Endothelial cell of umbilical vein (primary cell): ENCODE measurements around the gene PRLR. TPM values are rescaled to one million over a fixed set of nuclear protein-coding genes. Genes with fewer than 3 reads are reported as not detected.

Experiments used
- BruUV-seq: library from RNA; stranded (reverse); fragments of 400-500 nt; replicated peaks from 2 replicates; lab custom pipeline; 2021; lab: Mats Ljungman, UMichigan
- CTCF ChIA-PET: fragments of 300-600, 350-600 bp; sonication (Branson Sonifier 250); formaldehyde crosslinking; loops from one replicate; lab custom pipeline; 2021; ENCODE audit warnings: antibody characterized with exemption, inconsistent platforms; lab: Charles Lee
- POLR2A ChIA-PET: fragments of 300-600, 350-600 bp; sonication (Branson Sonifier 250); formaldehyde crosslinking; loops from one replicate; lab custom pipeline; 2021; ENCODE audit warnings: antibody characterized with exemption, inconsistent platforms; lab: Charles Lee
- DNase-seq: peaks from one replicate; pipeline ENCODE4 v3.0.0-alpha.2; 2011; ENCODE audit warnings: low read depth, low spot score
- FAIRE-seq: peaks from 2 replicates; lab custom pipeline; 2011; peaks lifted over from hg19 to GRCh38; lab: Jason Lieb, UNC
- H2AFZ ChIP-seq: 2 replicates; pipeline ENCODE4 v1.6.0; 2012; ENCODE audit warnings: low read depth, low read length, control low read depth, inconsistent platforms
- H3K27ac ChIP-seq: 2 replicates; pipeline ENCODE4 v1.5.1; 2011; ENCODE audit warnings: low read depth, mild to moderate bottlenecking, control low read depth, low read length, moderate library complexity; ENCODE audit not compliant: insufficient read depth
- H3K27me3 ChIP-seq, 2 experiments: 2 replicates each; pipeline versions ENCODE4 v1.6.0 to v1.6.1; 2011; ENCODE audit warnings: low read length in 2 of 2, mixed read lengths in 1 of 2; ENCODE audit not compliant: control insufficient read depth in 2 of 2, insufficient read depth in 2 of 2
- H3K36me3 ChIP-seq, 2 experiments: 2 replicates in 1 of 2; 3 replicates in 1 of 2; pipeline ENCODE4 v1.5.1; 2011; ENCODE audit warnings: low read length in 2 of 2, mild to moderate bottlenecking in 1 of 2, moderate library complexity in 1 of 2; ENCODE audit not compliant: control insufficient read depth in 2 of 2, insufficient read depth in 2 of 2; ENCODE audit errors: extremely low read depth in 1 of 2
- H3K4me1 ChIP-seq: 3 replicates; pipeline ENCODE4 v1.5.1; 2011; ENCODE audit warnings: mild to moderate bottlenecking, low read length; ENCODE audit not compliant: control insufficient read depth, insufficient read depth; ENCODE audit errors: extremely low read depth
- H3K4me2 ChIP-seq: 2 replicates; pipeline ENCODE4 v1.6.1; 2011; ENCODE audit warnings: low read length, control low read depth, mixed read lengths; ENCODE audit not compliant: insufficient read depth
- H3K4me3 ChIP-seq, 3 experiments: fragments of 200-600 bp in 1 of 3; sonication (generic), shearing (Covaris generic) in 1 of 3; replicated peaks in 1 of 3; 2 replicates each; pipeline ENCODE4 v1.5.1; 2011 to 2016; ENCODE audit warnings: control low read depth in 3 of 3, low read length in 3 of 3, mild to moderate bottlenecking in 2 of 3, inconsistent platforms in 1 of 3, low read depth in 1 of 3, moderate library complexity in 1 of 3; ENCODE audit not compliant: insufficient read depth in 1 of 3
- H3K79me2 ChIP-seq: 2 replicates; pipeline ENCODE4 v1.6.0; 2012; ENCODE audit warnings: low read length, inconsistent platforms; ENCODE audit not compliant: control insufficient read depth, insufficient read depth
- H3K9ac ChIP-seq: replicated peaks from 2 replicates; pipeline ENCODE3; 2011; ENCODE audit warnings: low read length, control low read depth; ENCODE audit not compliant: insufficient read depth; ENCODE audit errors: extremely low read depth
- H3K9me1 ChIP-seq: replicated peaks from 3 replicates; pipeline ENCODE4 v1.6.0; 2011; ENCODE audit warnings: mild to moderate bottlenecking, low read length; ENCODE audit not compliant: control insufficient read depth, insufficient read depth; ENCODE audit errors: extremely low read depth
- H3K9me3 ChIP-seq: replicated peaks from 2 replicates; pipeline ENCODE4 v1.5.1; 2012; ENCODE audit warnings: low read length, inconsistent platforms; ENCODE audit not compliant: control insufficient read depth, insufficient read depth
- H4K20me1 ChIP-seq: replicated peaks from 2 replicates; pipeline ENCODE3; 2011; ENCODE audit warnings: mild to moderate bottlenecking, low read length; ENCODE audit not compliant: control insufficient read depth, insufficient read depth; ENCODE audit errors: extremely low read depth
- CTCF ChIP-seq, 2 donors: IDR thresholded peaks; 1 replicate in 1 of 2; 2 replicates in 1 of 2; pipeline ENCODE4 v1.5.1; 2011; ENCODE audit warnings: low read length in 2 of 2, mild to moderate bottlenecking in 2 of 2, moderate library complexity in 2 of 2, control low read depth in 1 of 2, inconsistent platforms in 1 of 2, low read depth in 1 of 2; ENCODE audit not compliant: insufficient read depth in 1 of 2; ENCODE audit errors: extremely low read depth in 1 of 2
- EZH2 ChIP-seq: IDR thresholded peaks from 2 replicates; pipeline ENCODE4 v1.6.1; 2012; ENCODE audit warnings: borderline replicate concordance, low read depth, mild to moderate bottlenecking, moderate library complexity, low read length, inconsistent platforms; ENCODE audit not compliant: severe bottlenecking
- FOS ChIP-seq: IDR thresholded peaks from 2 replicates; pipeline ENCODE4 v1.6.1; 2011; ENCODE audit warnings: mild to moderate bottlenecking, low read length, moderate library complexity, borderline replicate concordance; ENCODE audit not compliant: insufficient read depth
- GATA2 ChIP-seq: IDR thresholded peaks from 2 replicates; pipeline ENCODE4 v1.7.0; 2011; ENCODE audit warnings: low read depth, mild to moderate bottlenecking, moderate library complexity, mixed read lengths, low read length; ENCODE audit not compliant: insufficient read length, insufficient read depth
- JUN ChIP-seq: IDR thresholded peaks from 2 replicates; pipeline ENCODE4 v1.6.1; 2011; ENCODE audit warnings: borderline replicate concordance, low read depth; ENCODE audit not compliant: insufficient read length, insufficient read depth
- MAX ChIP-seq: IDR thresholded peaks from 2 replicates; pipeline ENCODE4 v1.6.1; 2011; ENCODE audit not compliant: insufficient read depth, insufficient read length
- MYC ChIP-seq: IDR thresholded peaks from one replicate; pipeline ENCODE4 v1.6.1; 2011; ENCODE audit warnings: mild to moderate bottlenecking, low read depth, low read length
- POLR2A ChIP-seq: IDR thresholded peaks from 2 replicates; pipeline ENCODE4 v1.6.1; 2012; ENCODE audit warnings: low read depth, mild to moderate bottlenecking, control low read depth, low read length
- POLR2AphosphoS5 ChIP-seq: IDR thresholded peaks from 2 replicates; pipeline ENCODE4 v1.6.1; 2012; ENCODE audit warnings: low read depth, mild to moderate bottlenecking, control low read depth, low read length, moderate library complexity; ENCODE audit not compliant: insufficient read depth
- dilution Hi-C: fragments of 300-500 bp; cut with MboI; formaldehyde crosslinking; loops from one replicate; pipeline ENCODE4 v1.15.0; 2019; ENCODE audit warnings: low sequenced_read_pairs; ENCODE audit not compliant: extremely low pct_ligation_motif_present
- intact Hi-C: fragments of 100-400 bp; cut with micrococcal nuclease; formaldehyde crosslinking; loops from one replicate; pipeline ENCODE4 v1.10.0; 2022
- polyA plus RNA-seq, 4 experiments: library from polyadenylated mRNA; depleted of rRNA in 3 of 4; stranded (reverse) in 3 of 4; unstranded in 1 of 4; fragments of >200 nt; gene quantifications; 2 replicates each; pipeline versions ENCODE4 v1.2.1 to v1.2.3, GENCODE V29; 2011 to 2012; ENCODE audit warnings: missing spikeins in 1 of 4
- total RNA-seq: library from RNA; stranded (reverse); gene quantifications from 2 replicates; pipeline ENCODE4 v1.2.3, GENCODE V29; 2021

PRLR gene
- total and polyA plus RNA-seq, 2 donors (not counting 3 experiments of a cell fraction or from before 2014, with no cell fraction given): not detected

GRCh38 chr5:35274839-35275509 is 44.7 kb upstream of the PRLR start:
- intact Hi-C loops: no loop called here
- H3K36me3 ChIP-seq: no peaks in the 10 kb centered on the region
- no peak for DNase-seq
- H3K9ac ChIP-seq: no peak overlapping the region
- TF ChIP-seq POLR2A (no peak), MAX (no peak), CTCF (IDR thresholded peaks at IDR 0.05; ENCODE audit: extremely low read depth in 1 of 2, insufficient read depth in 1 of 2, low read depth in 1 of 2, low read length in 2 of 2) (no peak), GATA2 (no peak), JUN (no peak), POLR2AphosphoS5 (no peak), EZH2 (no peak), MYC (no peak), FOS (no peak)
- H3K4me3 ChIP-seq: no peak overlapping the region
- no peaks in the 10 kb centered on the region for H4K20me1 ChIP-seq
- no peaks in the 10 kb centered on the region for H3K79me2 ChIP-seq
- dilution Hi-C loops: no loop called here
- no peaks in the 10 kb centered on the region for H3K4me1 ChIP-seq
- FAIRE-seq: no peak
- no peaks in the 10 kb centered on the region for H3K9me1 ChIP-seq
- no peak overlapping the region for H2AFZ ChIP-seq
- BruUV-seq: no TSS peak
- H3K27me3 ChIP-seq: no peaks in the 10 kb centered on the region
- no peak overlapping the region for H3K4me2 ChIP-seq
- H3K27ac ChIP-seq: no peak overlapping the region
- ChIA-PET POLR2A (no interaction called here), CTCF (no interaction called here)
- no peaks in the 10 kb centered on the region for H3K9me3 ChIP-seq
